ENCODE data around the gene GRIA4. TPM values are rescaled to one million over a fixed set of nuclear protein-coding genes. Genes with fewer than 3 reads are reported as not detected.
"Not testable (repeated sequence)": the region's sequence is repeated elsewhere in the genome, so short reads cannot be mapped to it uniquely, and the experiment has no call there.

Gene GRIA4
- polyA plus RNA-seq, 1 donor: 10.7 TPM

DNA sequence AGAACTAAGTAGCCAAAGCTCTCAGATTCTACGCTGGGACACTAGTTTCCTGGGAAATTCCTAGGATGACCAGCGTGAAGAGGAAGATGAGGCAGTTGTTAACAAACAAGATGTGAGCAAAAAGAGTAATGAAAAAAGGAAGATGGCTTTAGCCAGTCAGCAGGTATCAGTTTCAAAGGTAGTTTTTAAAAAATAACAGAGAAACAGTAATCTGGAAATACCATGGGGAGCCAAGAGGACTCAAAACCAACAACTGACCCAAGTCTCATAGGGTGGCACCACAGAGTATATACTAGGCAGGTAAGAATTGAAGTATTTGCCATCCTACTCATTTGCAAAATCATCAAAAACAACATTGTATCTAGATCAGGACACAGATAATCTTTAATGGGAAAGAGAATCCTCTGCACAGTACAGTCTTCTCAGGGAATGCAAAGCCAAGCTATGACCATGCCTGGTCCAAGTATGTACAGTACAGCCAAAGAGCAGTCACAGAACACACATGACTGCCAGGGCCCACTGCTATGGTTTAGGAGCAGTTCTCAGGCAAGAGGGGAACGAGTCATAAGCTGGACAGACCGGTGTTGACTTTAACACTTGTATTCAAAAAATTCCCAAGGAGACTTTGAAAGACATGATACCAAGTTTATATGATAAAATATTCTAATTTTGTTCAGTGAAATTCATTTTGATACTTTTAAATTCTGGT, 391.6 kb downstream of the GRIA4 start:
- no peak for DNase-seq (ENCODE audit: low read depth)

DNA sequence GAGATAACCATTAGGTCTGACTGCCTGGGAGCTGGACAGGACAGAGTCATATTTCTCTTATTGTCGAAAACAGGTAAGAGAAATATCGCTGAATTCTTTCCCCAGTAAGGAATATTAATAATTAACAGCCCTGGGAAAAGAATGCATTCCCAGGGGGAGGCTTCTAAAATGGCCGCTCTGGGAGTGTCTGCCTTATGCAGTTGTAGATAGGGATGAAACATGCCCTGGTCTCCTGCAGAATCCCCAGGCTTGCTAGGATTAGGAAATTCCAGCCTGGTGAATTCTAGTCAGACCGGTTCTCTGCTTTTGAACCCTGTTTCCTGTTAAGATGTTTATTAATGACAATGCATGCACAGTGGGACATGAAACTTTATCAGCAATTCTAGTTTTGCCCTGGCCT, 393.2 kb downstream of the GRIA4 start:
- DNase-seq (ENCODE audit: low read depth): not testable (repeated sequence)

DNA sequence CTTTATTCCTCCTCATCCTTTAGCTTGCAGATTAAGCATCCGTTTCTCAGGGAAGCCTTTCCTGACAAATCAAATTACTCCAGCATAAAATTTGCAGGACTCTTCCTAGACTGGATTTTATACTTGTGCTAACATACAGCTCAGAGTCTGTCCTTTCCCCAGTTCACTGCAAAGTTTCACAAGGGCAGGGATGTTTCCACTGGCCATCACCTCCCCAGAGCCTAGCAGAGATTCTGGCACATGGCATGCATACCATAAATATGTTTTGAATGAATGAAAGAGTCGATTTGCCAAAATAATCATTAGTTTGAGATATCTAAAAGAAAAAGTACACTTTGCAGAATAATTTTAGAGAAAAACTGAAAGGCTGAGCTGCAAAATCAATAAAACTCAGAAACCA, 401.6 kb downstream of the GRIA4 start:
- no peak for DNase-seq (ENCODE audit: low read depth)

DNA sequence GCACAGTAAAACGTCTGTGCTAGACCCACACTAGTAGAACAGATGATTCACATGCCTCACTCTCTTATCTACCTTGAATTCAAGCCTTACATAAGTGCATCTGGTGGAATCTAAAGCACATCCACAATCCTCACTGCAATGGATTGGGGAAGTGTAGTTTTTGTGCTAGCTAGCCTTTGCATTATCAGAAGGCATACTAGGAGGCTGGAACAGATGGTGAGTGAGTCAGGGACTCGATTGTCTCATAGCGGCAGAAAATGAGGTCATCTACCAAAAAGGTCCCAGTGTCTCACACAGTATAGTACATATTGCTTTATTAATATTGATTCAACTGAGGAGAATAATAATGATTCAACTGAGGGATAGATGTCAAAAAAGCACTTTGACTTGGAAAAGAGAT, 402.9 kb downstream of the GRIA4 start:
- DNase-seq (ENCODE audit: low read depth): no peak

DNA sequence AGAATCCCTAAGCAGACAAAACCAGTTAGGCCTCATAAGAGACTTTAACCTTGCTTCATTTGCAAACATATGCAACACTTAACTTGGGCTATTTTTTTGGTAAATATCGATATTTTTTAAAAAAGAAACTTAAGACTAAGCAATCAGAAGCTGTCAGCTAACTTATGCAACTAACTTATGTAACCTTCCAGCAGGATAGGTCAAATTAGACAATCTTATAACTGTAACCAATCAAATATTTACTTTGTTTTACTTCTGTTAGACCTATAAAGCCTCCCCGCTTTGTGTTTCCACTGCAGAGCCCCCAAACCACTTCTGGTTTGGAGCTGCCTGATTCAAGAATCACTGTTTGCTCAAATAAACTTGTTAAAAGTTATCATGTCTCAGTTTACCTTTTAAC, 404.2 kb downstream of the GRIA4 start:
- no peak for DNase-seq (ENCODE audit: low read depth)

DNA sequence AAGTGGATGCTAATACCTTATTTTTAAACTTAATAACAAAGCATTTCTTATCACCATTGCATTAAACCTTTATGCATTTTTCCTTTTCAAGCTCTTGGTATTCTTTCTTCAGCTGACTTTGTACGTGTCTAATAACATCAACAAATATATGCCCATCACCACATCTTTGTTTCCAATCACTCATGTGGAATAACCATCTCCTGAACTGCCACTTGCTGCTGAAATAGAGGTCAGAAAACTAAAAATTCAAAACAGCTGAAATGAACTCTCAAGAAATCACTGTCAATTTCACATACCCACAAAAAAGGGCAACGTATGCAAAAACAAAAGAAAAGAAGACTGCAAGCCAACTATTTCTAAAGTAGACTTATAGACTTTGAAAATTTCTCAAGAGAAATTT, 404.7 kb downstream of the GRIA4 start:
- DNase-seq (ENCODE audit: low read depth): no peak

DNA sequence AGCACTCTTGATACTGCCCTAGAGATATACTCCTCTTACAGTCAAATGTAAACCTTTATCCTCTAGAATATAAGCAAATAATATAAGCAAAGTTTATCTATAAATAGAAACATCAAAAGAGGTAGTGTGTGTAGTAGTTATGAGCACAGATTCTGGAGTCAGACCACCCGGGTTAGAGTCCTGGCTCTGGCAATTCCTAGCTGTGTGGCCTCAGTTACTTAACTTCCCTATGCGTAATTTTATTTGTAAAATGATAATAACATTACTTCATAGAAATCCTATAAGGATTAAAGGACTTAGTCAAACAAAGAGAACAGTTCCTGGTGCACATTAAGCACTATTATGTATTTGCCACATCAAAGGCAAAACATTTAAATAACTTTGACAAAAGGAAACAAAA, 405.2 kb downstream of the GRIA4 start:
- DNase-seq (ENCODE audit: low read depth): no peak

DNA sequence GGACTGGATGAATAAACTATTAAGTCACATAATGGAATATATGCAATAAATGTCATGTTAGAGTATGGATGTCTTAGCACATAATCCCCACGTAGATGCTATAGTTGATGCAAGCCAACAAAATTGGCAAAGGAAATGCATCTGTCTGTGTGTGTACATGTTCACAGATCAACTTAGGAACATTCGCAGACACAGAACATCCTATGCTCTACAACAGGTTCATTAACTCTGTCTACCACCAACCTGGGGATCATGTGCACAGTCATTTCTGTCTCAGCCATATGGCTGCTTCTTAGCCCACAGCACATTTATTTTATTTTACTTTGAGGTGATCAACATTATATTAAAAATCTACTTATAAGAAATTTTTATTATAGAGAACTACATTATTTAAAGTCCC, 407.2 kb downstream of the GRIA4 start:
- DNase-seq (ENCODE audit: low read depth): no peak

DNA sequence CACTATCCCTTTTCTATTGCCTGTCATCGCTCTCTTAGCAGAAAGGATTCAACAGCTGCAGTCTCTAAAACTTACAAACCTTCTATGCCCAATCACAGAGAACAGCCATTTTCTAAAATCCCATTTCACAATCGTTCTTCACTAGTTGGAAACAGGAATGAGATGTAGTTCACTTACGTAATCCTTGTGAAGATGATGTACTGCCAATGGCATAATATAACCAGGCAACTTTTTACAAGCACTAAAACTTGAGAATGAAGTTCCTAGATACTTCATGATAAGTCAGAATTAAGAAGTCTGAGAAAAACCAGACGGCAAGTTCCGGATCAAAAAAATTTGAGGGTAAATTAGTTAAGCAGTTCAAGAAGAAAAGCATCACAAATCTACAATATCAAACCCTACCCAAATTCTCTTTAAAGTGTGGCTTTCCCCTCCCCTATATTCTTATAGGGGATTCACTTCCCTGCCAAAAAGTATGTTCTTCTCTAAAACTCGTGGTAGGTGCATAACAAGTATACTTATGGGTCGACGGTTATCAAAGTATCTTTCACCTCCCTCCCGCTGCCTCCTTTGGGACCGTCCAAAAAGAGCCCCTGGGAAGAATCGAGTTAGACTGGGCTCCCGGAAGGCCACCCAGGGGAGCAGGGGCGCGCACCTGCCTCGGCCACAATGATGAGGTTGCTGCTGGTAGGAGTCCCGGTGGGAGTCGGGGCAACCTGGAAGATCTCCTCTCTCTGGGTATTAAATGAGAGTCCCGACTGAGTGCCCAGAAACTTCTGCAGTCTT, 411.5 kb downstream of the GRIA4 start:
- no peak for DNase-seq (ENCODE audit: low read depth)

DNA sequence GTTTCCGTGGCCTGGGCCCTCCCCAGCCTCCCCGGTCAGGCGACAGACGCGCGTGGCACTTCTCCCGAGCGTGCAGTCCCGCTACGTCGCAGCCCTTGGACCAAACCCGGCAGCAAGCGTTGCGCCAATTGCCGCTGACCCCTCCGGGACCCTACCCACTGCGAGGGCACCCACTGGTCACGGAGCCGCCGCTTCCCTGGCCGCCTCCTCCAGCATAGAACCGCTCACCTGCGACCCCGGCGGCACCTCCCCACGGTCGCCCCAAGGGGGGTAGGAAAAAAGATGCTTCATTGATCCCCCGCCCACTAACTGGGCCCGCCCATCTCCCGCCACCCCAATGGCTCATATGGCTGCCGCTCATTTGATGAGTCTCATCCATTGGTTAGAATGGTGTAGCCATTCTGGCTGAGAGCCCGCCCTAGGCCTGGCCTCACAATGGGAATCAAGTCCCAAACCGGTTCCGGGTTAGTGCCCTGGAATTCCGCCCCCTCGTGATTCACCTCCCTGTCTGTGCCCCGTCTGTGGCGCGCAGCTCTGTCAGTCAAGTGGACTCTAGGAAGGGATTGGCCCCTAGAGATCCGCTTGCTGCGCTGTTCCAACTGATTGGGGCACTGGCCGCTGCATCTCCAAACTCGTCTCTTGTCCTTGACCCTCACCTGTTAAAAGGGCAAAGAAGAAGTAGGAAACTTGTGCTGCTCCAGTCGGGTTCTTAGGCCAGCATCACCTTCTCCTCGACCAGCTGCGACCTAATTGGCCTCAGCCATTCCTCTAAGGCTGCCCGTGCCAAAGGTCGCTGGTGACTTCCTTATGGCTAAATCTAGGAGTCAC, 412.3 kb downstream of the GRIA4 start, which contains the start of gene MSANTD4:
Gene MSANTD4, minus strand, starts transcription at position 274 of the 828 bp plus-strand sequence. CDS start 11,323 bp downstream, outside the sequence.
- peak; percentile 97 for DNase-seq (ENCODE audit: low read depth)

DNA sequence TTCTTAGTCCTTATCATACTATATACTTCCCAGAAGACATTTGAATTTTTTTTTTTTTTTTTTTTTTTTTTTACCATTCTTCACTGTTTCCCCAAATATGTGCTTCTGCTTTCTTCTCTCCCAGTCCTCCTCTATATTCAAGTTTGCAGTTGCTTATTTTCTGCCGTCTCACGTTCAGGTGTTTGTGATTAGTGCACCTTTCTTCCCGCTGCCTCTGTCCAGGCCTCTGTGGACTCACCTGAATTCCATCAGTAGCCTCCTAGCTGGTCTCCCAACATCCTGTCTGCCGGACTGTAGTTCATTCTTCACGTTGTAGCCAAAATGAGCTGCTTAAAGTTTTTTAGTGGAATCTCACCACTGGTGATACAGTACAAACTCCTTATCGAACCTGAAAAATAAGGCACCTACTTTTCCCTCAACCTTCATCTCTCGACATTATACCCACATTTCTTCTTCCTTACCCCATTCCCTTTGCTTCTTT, 413.0 kb downstream of the GRIA4 start:
- DNase-seq (ENCODE audit: low read depth): no peak

DNA sequence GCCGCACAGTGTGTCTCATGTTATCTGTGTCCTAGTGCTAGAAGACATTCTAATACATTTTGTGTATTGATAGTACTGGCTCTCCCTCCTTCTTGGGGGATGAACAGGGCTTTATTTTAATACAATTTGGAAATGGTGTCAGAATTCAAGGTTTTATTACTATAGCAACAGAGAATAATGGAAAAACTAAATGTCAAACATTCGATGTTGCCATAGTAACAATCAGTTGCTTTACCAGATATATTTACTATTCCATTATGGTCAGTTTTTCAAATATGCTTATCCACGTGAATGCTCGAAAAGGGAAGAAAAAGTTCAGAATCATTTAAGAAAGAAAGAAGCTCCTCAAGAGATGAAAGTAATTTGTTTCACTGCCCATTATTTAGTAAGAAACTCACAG, 420.7 kb downstream of the GRIA4 start:
- DNase-seq (ENCODE audit: low read depth): no peak

DNA sequence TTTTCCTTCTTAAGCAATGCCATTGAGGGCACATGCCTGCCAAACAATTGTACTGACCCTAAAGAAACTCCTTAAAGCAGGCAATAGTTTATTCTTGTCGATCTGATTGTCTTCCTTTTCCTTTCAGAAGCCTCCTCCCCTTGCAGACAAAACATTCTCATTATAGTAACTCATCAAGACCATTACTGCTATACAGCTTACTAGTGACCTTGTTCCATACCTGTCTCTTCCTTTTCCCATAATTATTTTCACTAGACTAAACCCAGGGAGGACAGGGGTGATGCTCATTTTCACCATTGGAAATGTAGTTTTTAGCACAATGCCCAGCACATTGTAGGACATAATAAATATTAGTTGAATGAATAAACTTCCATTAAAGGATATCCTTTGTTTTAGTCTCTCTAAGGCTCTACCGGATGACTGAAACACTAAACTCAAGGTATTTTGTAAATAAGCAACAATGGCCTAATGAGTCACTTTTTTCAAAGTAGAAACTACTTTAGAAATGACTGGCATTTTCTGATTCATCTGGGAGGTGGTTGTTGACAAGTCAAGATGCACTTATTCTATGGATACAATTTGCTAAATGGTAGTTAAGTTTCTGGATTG, 421.4 kb downstream of the GRIA4 start:
- no peak for DNase-seq (ENCODE audit: low read depth)

Data from forelimb muscle (tissue), 1 donor.